ENCODE results near the gene LDB2. TPM values are rescaled to one million over a fixed set of nuclear protein-coding genes. Genes with fewer than 3 reads are reported as not detected.
A peak's percentile ranks its signal among the peaks of the same experiment; 100 is the strongest.
"Not testable (repeated sequence)": the region's sequence is repeated elsewhere in the genome, so short reads cannot be mapped to it uniquely, and the experiment has no call there.

Gene LDB2
- polyA plus RNA-seq, 3 donors = 88.3 to 103 (median 88.5) TPM

DNA sequence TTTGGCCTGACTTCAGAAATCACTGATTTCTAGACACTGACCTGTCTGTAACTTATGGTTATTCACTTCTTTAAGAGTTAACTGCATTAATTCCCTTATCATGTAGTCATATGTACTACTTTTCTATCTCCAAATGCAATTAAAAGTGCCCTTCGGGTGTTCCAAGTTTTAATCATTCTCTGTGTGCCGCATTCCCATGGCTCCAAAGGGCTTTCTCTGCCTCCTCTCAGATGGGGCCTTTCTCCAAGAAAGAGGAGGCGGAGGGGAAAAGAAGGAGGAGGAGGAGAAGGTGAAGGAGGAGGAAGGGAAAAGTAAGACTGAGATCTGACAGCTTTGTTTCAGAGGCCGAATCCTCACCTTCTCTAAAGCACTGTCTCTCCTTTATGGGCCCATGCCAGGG is 325.8 kb downstream of the LDB2 start:
- DNase-seq (ENCODE audit: extremely low read depth in 1 of 11, low read depth in 9 of 11, low spot score in 4 of 11) = no peak

DNA sequence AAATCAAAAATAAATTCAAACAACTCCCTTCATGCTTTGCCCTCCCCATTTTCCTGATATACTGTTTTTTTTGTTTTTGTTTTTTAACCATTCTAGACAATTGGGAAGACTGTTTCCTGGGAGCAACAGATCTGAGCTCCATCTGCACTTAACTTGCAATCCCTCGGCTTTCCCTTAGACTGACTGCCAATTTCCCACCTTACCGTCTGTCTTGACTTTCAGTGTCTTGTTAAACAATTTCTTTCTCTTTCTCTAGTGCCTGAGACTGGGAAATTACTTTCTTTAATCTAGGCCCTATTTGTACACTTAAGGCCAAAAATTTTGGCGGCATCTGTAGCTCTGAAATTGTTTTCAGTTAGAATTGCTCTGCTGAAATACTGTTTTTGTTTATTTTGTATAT is 326.3 kb downstream of the LDB2 start:
- no peak for DNase-seq (ENCODE audit: extremely low read depth in 1 of 11, low read depth in 9 of 11, low spot score in 4 of 11)

DNA sequence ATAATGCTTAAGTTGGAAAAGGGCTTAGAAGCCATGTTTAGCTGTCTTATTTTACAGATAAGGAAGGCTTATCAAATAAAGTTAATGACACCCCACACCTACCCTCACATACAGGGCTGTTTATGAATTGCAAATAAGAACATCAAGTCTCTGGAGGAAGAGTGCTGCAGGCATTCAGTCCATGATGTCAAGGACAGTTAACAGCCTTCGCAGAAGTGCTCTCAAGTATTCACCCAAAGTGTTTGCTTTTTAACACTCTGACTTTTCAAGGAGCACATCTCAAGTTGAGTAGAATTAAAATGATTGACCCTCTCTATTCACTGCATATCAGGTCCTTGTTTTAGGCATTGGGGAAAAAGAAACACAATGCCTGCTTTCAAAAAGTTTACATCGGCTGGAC is 328.7 kb downstream of the LDB2 start:
- DNase-seq (ENCODE audit: extremely low read depth in 1 of 11, low read depth in 9 of 11, low spot score in 4 of 11) = no peak

DNA sequence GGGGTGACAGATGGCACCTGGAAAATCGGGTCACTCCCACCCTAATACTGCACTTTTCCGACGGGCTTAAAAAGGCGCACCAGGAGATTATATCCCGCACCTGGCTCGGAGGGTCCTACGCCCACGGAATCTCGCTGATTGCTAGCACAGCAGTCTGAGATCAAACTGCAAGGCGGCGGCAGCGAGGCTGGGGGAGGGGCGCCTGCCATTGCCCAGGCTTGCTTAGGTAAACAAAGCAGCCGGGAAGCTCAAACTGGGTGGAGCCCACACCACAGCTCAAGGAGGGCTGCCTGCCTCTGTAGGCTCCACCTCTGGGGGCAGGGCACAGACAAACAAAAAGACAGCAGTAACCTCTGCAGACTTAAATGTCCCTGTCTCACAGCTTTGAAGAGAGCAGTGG is 341.1 kb downstream of the LDB2 start:
- not testable (repeated sequence) for DNase-seq (ENCODE audit: extremely low read depth in 1 of 11, low read depth in 9 of 11, low spot score in 4 of 11)

DNA sequence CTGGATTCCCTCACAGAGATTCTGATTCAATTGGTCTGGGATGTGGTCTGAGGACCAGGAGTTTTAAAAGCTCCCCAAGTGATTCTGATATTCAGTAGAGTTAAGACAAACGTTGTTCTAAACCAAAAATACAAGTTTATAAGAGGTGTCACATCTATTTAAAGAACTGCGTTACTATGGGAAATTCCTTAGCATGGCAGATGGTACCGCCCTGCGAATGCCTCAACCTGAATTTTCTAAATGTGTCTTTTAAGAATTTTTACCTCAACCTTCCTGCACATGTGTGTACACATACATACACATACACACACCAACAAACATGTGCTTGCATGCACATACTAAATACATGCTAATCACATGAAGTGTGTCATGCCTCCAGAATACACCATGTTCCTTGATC is 343.3 kb downstream of the LDB2 start:
- DNase-seq (ENCODE audit: extremely low read depth in 1 of 11, low read depth in 9 of 11, low spot score in 4 of 11) = no peak

DNA sequence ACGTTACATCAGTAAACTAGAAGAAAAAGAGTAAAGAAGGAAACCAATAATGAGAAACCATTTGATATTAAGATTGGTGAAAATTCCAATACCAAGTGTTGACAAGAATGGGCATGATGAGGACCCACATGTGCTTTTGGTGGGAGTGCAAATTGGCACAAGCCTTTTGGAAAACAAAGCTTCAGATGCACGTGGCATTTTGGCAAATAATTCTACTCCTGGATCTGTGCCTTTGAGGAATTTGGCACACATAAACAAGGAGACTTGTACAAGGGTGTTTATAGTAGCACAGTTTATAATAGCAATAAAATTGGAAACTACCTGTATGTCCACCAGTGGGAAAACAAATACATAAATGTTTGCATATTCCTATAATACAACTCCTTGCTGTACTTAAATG is 347.9 kb downstream of the LDB2 start:
- no peak for DNase-seq (ENCODE audit: extremely low read depth in 1 of 11, low read depth in 9 of 11, low spot score in 4 of 11)

DNA sequence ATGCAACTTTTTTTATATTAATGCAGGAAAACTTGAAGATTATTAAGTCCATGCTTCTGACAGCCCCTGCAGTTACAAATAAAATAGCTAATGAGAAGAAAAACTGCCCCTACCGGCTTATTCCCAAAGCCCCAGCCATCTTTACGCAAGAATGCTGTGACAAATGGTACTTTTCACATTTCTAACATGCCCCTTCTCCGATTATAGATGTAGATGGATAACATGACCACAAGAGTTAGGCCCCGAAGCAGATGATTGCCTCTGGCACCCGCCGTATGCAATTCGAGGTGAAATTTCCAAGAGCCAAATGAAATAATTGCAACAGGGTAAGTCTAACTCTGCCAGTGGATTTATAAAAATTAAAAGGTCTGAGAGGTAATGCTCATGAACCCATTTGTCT is 352.8 kb downstream of the LDB2 start:
- DNase-seq (ENCODE audit: extremely low read depth in 1 of 11, low read depth in 9 of 11, low spot score in 4 of 11) = no peak

DNA sequence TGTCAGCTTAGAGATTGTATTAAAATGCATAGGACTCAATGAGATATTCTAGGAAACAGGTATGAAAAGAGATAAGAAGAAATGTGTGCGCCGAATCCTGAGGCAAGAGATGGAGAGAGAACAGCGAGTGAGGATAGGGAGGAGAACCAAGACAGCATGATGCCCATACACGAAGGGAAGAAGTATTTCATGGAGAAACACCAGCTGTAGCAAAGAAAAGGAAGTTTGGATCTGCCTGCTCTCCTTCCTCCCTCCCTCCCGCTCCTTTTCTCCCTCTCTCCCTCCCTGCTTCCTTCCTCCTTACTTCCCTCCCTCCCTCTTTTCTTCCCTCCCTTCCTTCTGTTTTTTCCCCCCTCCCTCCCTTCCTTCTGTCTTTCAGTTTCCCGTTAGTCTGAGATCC is 353.6 kb downstream of the LDB2 start:
- no peak for DNase-seq (ENCODE audit: extremely low read depth in 1 of 11, low read depth in 9 of 11, low spot score in 4 of 11)

DNA sequence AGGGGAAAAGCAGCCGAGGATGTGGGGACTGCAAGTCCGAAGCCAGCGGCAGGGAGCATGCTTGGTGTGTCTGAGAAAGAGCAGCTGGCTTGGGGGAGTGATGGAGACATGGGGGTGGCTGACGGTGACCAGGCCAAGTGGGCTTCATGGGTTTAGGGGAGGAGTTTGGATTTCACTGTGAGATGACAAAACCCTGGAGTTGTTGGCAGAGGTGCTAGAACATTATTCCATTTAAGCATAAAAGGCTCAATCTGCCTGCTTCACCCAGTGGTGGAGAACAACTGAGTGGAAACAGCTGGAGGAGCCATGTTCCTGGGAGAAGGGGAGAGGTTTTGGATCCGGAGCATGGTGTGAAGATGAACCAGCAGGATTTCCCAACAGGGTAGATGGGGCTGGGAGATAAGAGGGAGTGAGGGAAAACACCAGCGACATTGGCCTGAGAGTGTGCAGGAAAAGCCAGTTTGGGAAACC is 354.2 kb downstream of the LDB2 start:
- DNase-seq (ENCODE audit: extremely low read depth in 1 of 11, low read depth in 9 of 11, low spot score in 4 of 11) = peak in 10 of 11 donors; percentile 24 to 53 (median 36)

DNA sequence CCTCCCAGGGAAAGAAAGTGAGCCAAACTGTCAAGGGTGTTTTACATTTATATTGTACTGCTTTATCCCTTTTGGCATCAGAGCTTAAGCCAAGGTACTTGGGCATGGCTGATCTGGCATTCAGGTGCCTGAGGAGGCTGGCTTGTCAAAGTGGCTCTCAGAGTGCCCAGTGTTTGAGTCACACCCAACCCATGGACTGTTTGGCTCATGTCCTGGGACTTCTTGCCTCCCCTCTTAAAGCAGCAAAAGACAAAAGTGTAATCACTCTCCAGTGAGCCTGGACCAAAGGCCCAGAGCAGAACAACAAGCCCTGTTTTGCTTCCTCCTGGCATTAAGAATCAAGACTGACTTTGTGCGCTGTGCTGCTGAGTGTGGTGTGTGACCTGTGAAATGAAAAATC is 360.5 kb downstream of the LDB2 start:
- DNase-seq (ENCODE audit: extremely low read depth in 1 of 11, low read depth in 9 of 11, low spot score in 4 of 11) = no peak

DNA sequence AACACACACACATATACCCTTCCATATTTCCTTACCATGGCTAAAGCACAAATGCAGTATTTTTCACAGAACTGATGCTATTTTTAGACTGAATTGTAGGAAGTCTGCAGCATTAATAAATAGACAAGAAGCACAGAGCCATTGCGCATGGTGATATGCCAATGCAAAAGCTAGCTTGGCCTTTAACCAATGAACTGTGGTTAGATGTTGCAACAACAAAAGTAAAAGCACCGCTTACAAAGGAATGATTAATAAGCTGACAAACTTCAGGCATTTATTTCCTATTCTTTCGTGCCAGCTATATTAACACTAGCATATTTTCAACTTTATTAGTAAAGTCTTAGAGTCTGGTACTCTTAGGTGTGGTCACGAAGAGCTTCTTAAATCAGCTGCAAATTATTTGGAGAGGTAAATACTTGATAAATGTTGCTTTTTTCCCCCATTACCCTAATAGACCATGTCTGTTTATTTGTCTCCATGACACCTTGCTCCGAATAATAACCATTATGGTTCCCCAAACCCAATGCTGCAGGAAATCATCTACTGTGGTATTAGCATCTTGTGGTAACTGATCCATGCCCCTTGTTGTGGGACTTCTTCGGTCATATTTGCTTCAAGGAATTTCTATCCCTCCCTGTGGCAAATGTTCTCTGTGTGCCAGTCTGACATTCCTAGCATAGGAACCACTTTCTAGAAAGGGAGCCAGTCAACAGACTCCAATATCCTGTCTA is 366.0 kb downstream of the LDB2 start:
- DNase-seq (ENCODE audit: extremely low read depth in 1 of 11, low read depth in 9 of 11, low spot score in 4 of 11) = no peak

DNA sequence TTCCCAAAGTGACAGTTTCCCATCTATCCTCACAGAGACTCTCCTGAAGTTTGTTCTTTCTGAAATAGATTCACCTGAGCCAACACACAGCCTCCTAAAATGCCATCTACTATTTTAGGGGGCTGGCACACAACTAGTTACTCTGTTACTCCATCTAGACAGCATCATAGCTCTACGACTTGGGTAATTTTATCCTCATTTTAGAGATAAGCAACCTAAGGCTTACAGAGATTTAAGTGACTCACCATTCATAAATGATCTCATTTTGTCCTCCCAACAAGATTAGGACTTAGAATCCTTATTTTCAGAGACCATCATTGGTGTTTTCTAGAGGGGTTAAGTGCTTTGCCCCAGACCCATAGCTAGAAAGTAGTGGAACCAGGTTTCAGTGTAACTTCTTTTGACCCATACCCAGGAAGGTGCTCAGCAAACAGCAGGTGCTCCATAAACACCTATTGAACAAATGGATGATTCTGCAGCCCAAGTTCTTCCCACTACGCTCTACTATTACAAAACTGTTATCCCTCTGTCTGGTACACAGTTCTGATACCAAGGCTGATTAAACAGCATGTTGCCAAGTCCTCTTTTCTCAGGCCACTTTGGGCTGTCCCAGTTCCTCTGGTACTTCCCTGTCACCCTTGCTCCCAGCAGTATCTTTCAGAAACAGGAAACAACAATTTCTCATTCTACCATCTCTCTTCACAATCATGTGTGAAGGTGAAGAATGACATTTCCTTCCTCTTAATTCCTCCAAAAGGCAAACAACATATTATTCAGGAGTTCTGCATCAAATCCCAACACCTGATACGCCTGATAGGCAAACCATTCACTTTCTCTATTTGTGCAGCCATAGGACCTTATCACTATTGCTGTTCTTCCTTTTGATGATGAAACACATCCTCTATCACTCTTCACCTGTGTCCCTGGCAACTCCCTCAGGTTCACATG is 367.5 kb downstream of the LDB2 start:
- DNase-seq (ENCODE audit: extremely low read depth in 1 of 11, low read depth in 9 of 11, low spot score in 4 of 11) = no peak

DNA sequence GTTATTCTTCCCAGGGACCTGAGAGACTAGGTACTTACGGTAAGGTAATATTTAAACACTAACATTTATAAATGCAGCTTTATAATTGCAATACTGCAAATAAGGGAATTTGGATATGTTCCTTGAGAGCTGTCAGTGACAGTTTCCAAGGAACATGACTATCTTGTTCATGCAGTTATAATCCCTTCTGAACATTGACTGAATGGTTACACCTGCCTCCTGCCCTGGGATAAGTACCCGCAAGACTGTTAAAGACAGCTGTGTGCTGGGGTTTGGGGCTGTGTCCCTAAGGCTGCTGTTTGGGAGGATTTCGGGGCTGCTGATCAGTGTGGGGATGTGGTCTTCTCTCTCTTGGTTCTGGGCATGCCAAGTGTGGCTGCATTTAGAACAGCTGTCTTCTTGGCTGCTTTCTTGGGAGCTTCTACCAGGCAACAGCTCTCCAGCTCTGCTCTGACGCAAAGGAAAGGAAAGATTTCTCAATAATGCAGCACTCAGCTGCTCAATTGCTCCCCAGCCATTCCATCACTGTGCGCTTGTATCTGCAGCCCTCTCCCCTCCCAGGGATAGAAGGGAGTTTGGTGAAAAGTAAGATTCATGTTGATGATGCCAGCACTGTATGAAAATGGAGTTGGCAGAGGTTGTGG is 373.4 kb downstream of the LDB2 start:
- no peak for DNase-seq (ENCODE audit: extremely low read depth in 1 of 11, low read depth in 9 of 11, low spot score in 4 of 11)

DNA sequence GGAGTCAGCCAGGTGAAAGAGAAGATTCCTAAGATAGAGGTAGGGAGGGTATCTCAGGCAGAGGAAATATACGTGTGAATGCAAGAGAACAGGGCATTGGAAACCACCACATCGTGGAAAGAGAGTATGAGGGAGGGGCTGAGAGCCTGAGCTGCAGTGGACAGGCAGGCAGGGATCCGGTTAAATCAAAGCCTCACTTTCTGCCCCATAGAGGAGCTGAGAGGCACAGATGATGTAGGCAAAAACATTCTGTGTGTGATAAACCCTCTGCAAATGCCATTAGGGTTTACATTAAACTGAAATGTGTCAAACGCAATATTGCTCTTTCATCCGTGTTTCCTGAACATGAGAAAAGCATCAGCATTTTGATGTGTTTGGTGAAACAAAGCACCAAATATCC is 374.0 kb downstream of the LDB2 start:
- no peak for DNase-seq (ENCODE audit: extremely low read depth in 1 of 11, low read depth in 9 of 11, low spot score in 4 of 11)

DNA sequence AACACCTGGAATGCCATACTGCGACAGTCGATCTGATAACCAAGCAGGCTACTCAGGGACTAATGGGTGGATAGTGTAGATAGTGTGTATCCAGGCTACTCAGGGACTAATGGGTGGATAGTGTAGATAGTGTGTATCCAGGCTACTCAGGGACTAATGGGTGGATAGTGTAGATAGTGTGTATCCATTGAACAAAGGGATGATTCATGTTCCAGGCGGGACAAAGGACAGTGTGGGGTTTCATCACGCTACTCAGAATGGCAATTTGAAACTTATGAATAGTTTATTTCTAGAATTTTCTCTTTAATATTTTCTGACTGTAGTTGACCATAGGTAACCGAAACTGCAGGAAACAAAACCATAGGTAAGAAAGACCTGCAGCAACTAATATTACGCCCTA is 374.9 kb downstream of the LDB2 start:
- DNase-seq (ENCODE audit: extremely low read depth in 1 of 11, low read depth in 9 of 11, low spot score in 4 of 11) = not testable (repeated sequence)

DNA sequence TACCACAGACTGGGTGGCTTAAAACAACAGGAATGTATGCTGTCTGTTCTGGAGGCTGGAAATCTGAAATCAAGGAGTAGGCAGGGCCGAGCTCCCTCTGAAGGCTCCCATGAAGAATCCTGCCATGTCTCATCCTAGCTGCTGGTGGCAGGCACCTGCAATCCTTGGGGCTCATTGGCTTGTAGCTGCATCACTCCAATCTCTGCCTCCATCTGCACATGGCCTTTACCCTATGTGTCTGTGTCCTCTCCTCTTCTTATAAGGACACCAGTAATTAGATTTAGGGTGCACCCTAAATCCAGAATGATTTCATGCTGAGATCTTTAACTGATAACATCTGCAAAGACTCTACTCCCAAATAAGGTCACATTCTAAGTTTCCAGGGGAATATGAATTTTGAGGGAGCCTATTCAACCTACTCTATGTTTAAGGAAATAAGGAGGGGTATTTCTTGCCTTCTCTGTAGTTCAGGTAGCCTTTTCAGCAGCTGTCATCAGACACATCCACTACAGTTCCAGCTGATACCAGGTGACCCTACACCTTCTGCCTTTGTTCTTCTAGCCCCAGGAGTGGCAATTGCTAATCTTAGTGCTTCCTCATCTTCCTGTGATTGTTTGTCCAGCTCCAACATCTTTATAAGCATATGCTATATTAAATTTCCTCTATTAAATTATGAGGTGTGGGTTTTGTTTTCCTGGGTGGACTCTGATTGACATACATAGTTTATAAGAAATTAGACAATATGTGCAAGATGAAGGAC is 377.1 kb downstream of the LDB2 start:
- no peak for DNase-seq (ENCODE audit: extremely low read depth in 1 of 11, low read depth in 9 of 11, low spot score in 4 of 11)

DNA sequence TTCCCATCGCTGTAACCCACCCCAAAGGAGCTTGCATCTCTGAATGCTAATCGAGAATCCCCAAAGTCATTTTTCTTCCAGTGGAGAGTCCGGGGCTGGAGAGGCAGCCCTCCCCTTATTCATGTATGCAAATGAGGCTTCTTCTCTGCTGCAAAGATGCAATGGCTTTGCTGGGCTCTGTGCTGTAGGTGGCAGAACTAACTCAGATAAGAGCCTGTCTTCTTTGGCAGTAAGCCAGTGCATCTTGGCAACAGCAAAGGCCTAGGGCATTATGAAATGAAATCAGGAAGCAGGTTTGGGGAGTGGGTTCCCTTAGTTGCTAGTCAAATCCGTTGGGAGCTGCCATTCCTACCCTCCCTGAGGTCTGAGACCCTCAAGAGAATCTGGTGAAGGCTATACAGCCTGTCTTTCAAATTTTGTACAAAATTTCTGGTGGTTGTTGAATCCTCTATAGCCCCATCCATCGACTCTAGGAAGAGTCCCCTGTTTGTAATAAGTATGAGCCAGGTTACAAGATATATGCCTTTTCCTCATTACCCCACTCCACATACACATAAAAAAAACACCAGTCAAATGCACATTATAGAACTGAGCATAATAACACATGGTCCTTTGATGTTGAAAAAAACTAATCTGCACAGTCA is 381.5 kb downstream of the LDB2 start:
- DNase-seq (ENCODE audit: extremely low read depth in 1 of 11, low read depth in 9 of 11, low spot score in 4 of 11) = peak in 9 of 11 donors; percentile 15 to 36 (median 27)

DNA sequence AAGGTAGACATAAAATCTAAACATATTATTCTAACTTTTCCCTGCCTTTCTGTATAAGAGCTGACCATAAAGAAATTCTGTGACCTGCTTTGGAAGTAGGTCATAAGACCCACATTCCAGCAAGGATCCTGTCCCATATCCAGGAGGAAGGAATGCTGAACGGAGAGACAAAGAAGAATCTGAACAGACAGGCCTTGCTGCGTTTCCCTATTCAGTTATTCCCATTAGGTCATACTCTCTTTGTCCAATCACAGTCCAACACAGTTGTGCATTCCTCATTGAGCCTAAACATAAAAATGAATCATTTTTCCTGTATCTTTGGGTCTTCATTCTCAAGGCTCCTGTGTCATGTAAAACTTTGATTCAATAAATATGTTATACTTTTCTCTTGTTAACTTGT is 384.6 kb downstream of the LDB2 start:
- DNase-seq (ENCODE audit: extremely low read depth in 1 of 11, low read depth in 9 of 11, low spot score in 4 of 11) = no peak

DNA sequence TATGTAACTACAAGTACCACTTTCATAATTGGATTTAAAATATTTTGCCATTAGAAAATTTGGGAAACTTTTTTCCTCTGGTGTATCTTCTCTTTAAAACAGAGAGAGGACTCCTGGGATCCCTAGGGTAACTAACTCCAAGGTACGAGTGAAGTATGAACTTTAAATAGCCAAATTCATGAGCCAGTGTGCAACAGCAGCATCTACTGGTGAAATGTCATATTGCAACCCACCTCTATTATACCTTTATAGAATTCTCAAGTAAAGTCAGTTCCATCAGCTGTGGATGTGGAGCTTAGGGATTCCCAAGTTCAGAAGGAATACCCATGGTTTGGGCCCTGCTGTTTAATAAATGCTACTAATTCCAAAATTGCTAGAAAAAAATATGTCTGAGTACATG is 389.5 kb downstream of the LDB2 start:
- no peak for DNase-seq (ENCODE audit: extremely low read depth in 1 of 11, low read depth in 9 of 11, low spot score in 4 of 11)

Data from renal cortex interstitium (tissue), 11 donors.